Psoas muscle (tissue), 8 donors: ENCODE measurements around the gene ABHD2. TPM values are rescaled to one million over a fixed set of nuclear protein-coding genes. Genes with fewer than 3 reads are reported as not detected.

ENCODE experiments used
- ATAC-seq, 4 donors: fragments of 200-7000 bp; cut with Tn5 transposase; one replicate each; pipeline ENCODE4 v1.9.1; 2020; ENCODE audit warnings: moderate library complexity in 3 of 4, mild to moderate bottlenecking in 2 of 4
- DNase-seq, 2 donors: peaks; one replicate each; pipeline ENCODE4 v3.0.0-alpha.2; 2020
- H3K27ac ChIP-seq: fragments of 200-600 bp; one replicate; pipeline ENCODE4 v1.8.0; 2022
- H3K27me3 ChIP-seq, 3 donors: fragments of 200-600 bp in 1 of 3; one replicate each; pipeline versions ENCODE4 v1.6.1 to v1.8.0; 2013 to 2022; ENCODE audit warnings: low read length in 2 of 3, mild to moderate bottlenecking in 2 of 3, moderate library complexity in 1 of 3; ENCODE audit not compliant: insufficient read depth in 3 of 3
- H3K36me3 ChIP-seq, 2 donors: fragments of 200-600 bp in 1 of 2; one replicate each; pipeline versions ENCODE4 v1.6.1 to v1.8.0; 2013 to 2022; ENCODE audit warnings: low read depth in 1 of 2, mild to moderate bottlenecking in 1 of 2, moderate library complexity in 1 of 2; ENCODE audit not compliant: insufficient read depth in 1 of 2
- H3K4me1 ChIP-seq: fragments of 200-600 bp; one replicate; pipeline ENCODE4 v1.8.0; 2022
- H3K4me3 ChIP-seq: fragments of 200-600 bp; one replicate; pipeline ENCODE4 v1.8.0; 2022; ENCODE audit warnings: mild to moderate bottlenecking
- H3K9me3 ChIP-seq: fragments of 200-600 bp; one replicate; pipeline ENCODE4 v1.8.0; 2022
- CTCF ChIP-seq: fragments of 200-600 bp; IDR thresholded peaks from one replicate; pipeline ENCODE4 v1.8.0; 2022; ENCODE audit warnings: antibody characterized with exemption
- WGBS, 3 donors: extraction: QIAGEN DNeasy Blood & Tissue Kit; methylation state at CpG; one replicate each; pipeline versions ENCODE4 v1.1.6 to v1.1.7; 2013; 5-methylcytosine and 5-hydroxymethylcytosine counted together
- intact Hi-C, 2 donors: fragments of 100-400 bp; cut with DNase I; formaldehyde crosslinking; loops; one replicate each; pipeline versions ENCODE4 v1.11.0 to v1.14.2; 2022
- polyA plus RNA-seq, 3 donors: library from polyadenylated mRNA; stranded (reverse); fragments of 200-250 nt; gene quantifications; one replicate each; pipeline ENCODE4 v1.2.3, GENCODE V29; 2013
- total RNA-seq, 4 donors: library from RNA; stranded (reverse); fragmentation: NEBNext Ultra II Directional in 2 of 4; extraction: Animal tissue kit (Norgen Biotek cat#: 25700) in 2 of 4; gene quantifications; one replicate each; pipeline versions ENCODE4 v1.2.1 to v1.2.4, GENCODE V29; 2021 to 2023
- donor health status: healthy with polysubstance abuse.
- donor health status: DM: no; HTN: no; CAD: no; lungs with moderate emphysema.
- donor health status: Bipolar disorder and iron deficiency.
- donor health status: healthy.
- donor health status: DM: yes; HTN: yes; CAD: no.
- donor health status: DM: no; HTN: no; CAD: no.
- donor health status: DM: no; HTN: no; CAD: no.
- donor health status: DM: yes; HTN: yes; CAD: no.

The ABHD2 gene
- total and polyA plus RNA-seq, 7 donors: 10.8 to 215 (median 66.1) TPM

GRCh38 chr15:89217031-89217430 is 128.8 kb downstream of the ABHD2 start:
- WGBS, 3 donors: 90 to 92% (median 91%) methylated on average over 20 of the region's 20 CpGs
- intact Hi-C loops: no loop called here
- no peak for TF ChIP-seq CTCF
- DNase-seq: no peak
- no peaks in the 10 kb centered on the region for H3K36me3 ChIP-seq
- H3K9me3 ChIP-seq: no peaks in the 10 kb centered on the region
- H3K4me1 ChIP-seq: no peaks in the 10 kb centered on the region
- H3K27ac ChIP-seq: no peak overlapping the region
- H3K27me3 ChIP-seq: no peaks in the 10 kb centered on the region
- ATAC-seq: no peak
- H3K4me3 ChIP-seq: no peak overlapping the region

GRCh38 chr15:89217686-89218376 is 129.6 kb downstream of the ABHD2 start:
- no peak for ATAC-seq
- WGBS, 3 donors: 69 to 73% (median 71%) methylated on average over 6 of the region's 6 CpGs
- H3K27me3 ChIP-seq: no peaks in the 10 kb centered on the region
- no peaks in the 10 kb centered on the region for H3K9me3 ChIP-seq
- no peaks in the 10 kb centered on the region for H3K36me3 ChIP-seq
- H3K27ac ChIP-seq: no peak overlapping the region
- no peak for DNase-seq
- H3K4me3 ChIP-seq: no peak overlapping the region
- H3K4me1 ChIP-seq: no peaks in the 10 kb centered on the region
- no peak for TF ChIP-seq CTCF
- intact Hi-C loops: no loop called here

GRCh38 chr15:89218531-89218930 is 130.3 kb downstream of the ABHD2 start:
- H3K4me3 ChIP-seq: no peak overlapping the region
- ATAC-seq: no peak
- WGBS, 3 donors: 88 to 93% (median 89%) methylated on average over 8 of the region's 8 CpGs

GRCh38 chr15:89221543-89221942 is 133.3 kb downstream of the ABHD2 start, which contains the start of gene RLBP1:
TSS of gene RLBP1 (minus strand) at chr15:89221579. CDS start at chr15:89218975, 2,604 bp downstream.
- Histone ChIP-seq H3K27ac (no peak within 1 kb of the TSS), H3K4me3 (no peak within 1 kb of the TSS), H3K9me3 (no peaks in the 10 kb centered on the region), H3K36me3 (no peaks in the 10 kb centered on the region), H3K27me3 (no peaks in the 10 kb centered on the region), H3K4me1 (no peaks in the 10 kb centered on the region)
- 68 to 78% (median 72%) methylated on average over 10 to 11 of the region's 11 CpGs for WGBS, 3 donors
- DNase-seq (no peak), ATAC-seq (no peak)
- intact Hi-C loops: no loop called here
- TF ChIP-seq CTCF: no peak

More at GRCh38 chr15:89218531-89218930, 130.3 kb downstream of the ABHD2 start:
- no peak for TF ChIP-seq CTCF
- Histone ChIP-seq H3K4me1 (no peaks in the 10 kb centered on the region), H3K9me3 (no peaks in the 10 kb centered on the region), H3K36me3 (no peaks in the 10 kb centered on the region), H3K27ac (no peak overlapping the region), H3K27me3 (no peaks in the 10 kb centered on the region)
- intact Hi-C loops: no loop called here
- no peak for DNase-seq

- TF ChIP-seq CTCF: no peak
- Histone ChIP-seq H3K4me1 (no peaks in the 10 kb centered on the region), H3K9me3 (no peaks in the 10 kb centered on the region), H3K27me3 (no peaks in the 10 kb centered on the region), H3K27ac (no peak overlapping the region), H3K36me3 (no peaks in the 10 kb centered on the region), H3K4me3 (no peak overlapping the region)
- intact Hi-C loops: no loop called here
- WGBS, 3 donors: 95 to 97% (median 96%) methylated on average over 5 of the region's 5 CpGs
- DNase-seq: no peak
- no peak for ATAC-seq
Observed at GRCh38 chr15:89225588-89225987, 137.3 kb downstream of the ABHD2 start.
